Hindlimb muscle (tissue), 1 donor: ENCODE measurements around the gene ATP6V0C. TPM values are rescaled to one million over a fixed set of nuclear protein-coding genes. Genes with fewer than 3 reads are reported as not detected.

Experiments
- DNase-seq: peaks from one replicate; pipeline ENCODE4 v3.0.0-alpha.2; 2013
- polyA plus RNA-seq: library from polyadenylated mRNA; unstranded; fragments of 120-200 nt; gene quantifications from one replicate; pipeline ENCODE4 v1.2.1, GENCODE V29; 2013; ENCODE audit not compliant: insufficient read length

ATP6V0C gene
- 129 TPM for polyA plus RNA-seq

DNA sequence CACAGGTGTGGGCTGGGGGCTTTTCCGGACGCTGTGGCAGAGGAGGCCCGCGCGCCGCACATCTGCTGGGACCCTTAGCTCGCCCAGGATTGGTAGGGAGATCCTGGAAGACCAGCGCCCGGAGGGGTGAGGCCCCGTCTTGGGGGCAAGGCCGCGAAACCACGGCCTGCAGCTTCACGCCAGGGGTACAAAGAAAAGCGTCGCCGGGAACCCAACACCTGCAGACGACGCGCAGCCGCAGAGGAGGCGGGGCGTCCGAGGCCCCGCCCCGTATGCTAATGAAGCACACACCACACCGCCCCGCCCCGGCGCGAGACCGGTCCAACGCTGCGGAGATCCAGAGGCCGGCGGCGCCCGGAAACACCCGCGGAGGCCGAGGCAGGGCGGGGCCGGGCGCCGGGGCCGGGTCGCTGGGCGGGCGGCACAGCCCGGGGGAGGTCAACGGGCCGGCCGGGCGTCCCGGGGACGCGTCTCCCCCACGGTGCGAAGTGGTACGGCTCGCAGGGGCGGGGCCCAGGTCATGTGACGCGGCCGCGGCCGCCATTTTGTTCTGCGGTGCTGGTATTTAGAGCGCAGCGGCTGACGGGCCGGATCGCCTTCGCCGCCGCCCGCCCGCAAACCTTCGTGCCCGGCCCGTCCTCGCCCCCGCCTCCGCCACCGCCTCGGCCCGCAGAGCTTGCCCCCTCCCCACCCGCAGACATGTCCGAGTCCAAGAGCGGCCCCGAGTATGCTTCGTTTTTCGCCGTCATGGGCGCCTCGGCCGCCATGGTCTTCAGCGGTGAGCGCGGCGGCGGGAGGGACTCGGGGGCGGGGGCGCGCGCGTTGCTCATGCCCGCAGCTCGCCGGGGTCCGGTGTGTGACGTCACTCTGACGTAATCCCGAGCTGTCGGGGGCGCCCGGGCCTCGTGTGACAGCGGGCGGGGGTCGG, at the start of gene ATP6V0C:
ATP6V0C (plus strand) TSS at position 548 of the 928 bp plus-strand sequence; CDS start at position 700, 152 bp downstream.
- peak; percentile 92 for DNase-seq

DNA sequence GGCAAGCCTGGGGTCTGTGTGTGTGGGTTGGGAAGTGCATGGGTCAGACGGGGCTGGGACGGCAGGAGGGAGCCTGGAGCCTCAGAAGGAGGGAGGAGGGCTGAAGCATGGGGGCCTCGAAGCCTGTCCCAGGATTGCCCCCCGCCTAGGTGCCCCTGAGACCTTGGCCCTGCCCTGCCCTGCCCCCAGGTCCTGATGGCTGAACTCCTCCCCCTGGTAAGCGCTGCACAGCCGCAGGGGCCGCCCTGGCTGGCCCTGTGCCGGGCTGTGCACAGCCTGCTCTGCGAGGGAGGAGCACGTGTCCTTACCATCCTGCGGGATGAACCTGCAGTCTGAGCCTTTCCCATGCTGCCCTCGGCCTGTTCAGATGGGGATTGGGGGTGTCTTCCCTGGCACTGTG, 49.4 kb upstream of the ATP6V0C start:
- no peak for DNase-seq

DNA sequence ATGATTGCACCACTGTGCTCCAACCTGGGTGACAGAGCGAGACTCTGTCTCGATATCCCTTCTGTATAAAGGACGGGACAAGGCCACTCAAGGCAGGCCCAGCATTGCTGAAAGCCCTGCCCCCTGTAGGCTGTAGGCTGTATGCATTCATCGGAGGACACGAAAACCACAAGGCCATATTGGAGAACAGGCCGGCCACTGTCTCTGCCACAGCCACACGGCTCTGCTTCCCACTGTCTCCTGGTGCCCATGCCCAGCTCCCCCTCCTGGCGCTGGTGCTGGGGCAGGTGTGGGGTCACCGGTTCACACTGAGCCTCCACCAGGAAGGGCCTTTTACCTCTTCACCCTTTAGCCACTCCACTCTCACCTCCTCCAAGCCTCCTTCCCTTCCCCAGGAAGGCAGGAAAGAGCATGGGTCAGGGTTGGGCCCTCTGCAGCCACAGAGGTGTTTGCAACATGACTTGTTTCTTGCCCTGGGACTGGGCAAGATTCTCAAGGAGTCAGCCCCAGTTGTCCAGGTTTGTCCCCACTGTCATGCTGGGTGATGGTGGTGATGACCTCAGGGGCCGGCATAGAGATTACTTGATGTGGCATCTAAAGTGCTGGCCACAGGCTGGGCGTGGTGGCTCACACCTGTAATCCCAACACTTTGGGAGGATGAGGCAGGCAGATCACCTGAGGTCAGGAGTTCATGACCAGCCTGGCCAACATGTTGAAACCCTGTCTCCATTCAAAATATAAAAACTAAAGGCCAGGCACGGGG, 47.9 kb upstream of the ATP6V0C start:
- DNase-seq: no peak

DNA sequence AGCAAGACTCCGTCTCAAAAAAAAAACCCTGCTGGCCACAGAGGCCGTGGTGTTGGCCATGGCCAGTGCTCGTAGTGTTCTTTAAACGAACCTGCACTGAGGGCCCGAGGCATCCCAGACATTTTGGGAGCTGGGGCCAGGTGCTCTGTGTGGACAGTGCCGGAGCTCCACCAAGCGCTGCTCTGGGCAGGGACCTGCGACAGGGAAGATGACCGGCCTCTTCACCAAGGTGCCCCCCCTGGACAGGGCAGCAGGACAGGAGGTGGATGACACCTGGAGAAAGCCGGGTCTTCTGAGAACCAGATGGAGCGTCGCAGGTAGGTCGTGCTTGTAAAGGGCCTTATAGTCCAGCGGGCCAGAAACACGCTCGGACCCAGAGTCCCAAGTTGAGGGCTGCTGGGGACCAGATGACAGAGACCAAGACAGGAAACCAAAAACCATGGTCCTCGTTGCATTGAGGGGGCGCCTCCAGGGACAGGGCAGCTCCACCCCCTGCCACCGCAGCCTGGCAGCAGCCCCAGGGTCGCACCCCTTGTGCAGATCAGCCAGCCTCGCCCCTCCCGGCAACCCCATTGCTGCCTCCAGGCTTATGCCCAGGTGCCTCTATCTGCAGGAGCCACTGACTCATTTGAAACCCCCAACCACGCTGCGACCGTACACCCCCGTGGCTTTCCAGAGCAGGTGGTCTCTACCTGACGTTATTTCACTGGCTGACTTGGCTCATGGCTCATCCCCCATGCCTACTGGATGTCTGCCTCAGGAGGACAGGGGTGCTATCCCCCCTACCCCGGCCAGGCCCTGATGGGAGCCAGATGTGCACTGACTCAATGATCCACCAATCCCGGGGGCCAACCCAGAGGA, 46.9 kb upstream of the ATP6V0C start:
- DNase-seq: no peak

DNA sequence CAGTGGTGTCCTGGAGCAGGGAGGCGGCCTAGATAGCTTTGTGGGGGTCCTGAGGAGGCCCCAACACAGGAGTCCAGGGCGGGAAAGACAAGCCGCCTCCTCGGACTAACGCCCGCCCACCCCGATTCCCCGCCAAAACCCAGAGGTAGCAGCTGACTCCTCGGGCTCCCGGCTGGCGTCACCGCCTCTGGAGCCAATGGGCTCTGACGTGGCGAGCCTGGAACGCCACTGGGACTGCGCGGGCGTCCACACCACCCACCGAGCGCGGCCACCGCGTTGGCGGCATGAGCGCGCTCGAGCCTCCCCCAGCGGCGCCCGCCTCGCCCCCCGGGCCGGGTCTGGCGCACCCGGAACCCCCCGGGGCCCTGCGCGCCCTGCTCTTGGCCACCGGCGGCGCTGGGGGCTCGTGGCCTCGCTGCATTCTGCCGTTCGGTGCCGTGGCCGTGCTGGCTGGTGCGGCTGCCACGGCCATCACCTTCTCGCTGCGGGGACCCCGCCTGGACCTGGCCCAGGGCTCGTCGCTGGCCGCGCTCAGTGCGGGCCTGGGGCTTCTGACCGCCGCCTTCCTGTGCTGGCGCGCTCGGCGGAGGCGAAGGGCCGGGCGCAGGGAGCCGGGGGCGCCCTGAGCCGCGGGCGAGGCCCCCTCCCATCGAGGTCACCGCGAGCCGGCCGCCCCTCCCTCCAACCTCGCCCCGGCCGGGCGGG, 46.1 kb upstream of the ATP6V0C start:
- DNase-seq: peak; percentile 92

DNA sequence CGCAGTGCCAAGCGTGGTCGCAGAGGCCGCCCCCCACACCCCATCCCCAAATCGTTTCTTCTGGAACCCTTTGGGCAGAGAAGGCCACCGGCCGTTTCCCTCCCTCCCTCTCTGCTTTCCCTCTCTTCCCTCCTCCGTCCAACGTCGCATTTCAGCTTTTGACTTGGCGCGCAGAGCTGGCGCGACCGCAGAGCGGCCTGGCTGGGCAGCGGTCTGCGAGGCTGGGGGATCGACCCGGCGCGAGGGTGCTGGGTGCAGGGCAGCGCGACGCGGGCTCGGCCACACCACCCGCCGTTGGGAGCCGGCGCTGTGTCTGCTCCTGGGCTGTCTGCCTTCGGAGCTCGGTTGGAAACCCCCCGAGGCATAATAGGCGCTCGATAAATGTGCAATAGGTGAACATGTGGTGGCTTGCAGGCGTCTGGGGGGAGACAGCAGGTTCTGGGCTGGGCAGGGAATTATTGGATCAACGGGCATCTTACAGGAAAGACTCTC, 45.5 kb upstream of the ATP6V0C start:
- peak; percentile 52 for DNase-seq

DNA sequence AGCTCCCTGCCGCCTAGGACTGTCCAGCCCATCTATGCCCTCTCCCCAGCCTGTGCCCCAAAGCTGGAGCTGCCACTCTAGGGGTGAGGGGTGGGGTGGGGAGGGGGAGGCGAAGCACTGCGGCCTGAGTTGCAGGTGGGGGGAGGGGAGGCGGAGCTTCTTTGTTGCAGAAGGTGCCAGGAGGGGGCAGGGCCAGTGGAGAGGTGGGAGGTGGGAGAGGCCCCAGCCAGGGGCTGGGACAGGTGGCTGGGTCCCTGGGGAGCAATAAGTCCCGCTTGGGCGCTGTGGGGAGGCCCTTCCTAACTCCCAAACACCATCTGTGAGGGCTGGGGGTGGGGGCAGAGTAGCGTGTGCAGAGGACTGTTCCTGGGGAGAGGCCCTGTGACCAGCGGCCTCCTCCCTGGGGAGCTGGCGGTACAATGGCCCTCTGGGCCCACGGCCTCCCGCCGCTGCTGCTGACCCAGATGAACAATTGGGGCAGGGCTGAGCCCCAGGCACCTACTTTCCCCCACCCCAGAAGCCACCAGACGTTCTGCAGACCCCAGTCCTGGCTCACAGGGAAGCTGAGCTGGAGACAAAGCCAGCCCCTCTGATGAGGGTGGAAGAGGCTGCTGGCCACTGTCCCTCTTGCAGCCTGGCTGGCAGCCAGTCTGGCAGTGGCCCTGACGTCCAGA, 44.9 kb upstream of the ATP6V0C start:
- DNase-seq: no peak

DNA sequence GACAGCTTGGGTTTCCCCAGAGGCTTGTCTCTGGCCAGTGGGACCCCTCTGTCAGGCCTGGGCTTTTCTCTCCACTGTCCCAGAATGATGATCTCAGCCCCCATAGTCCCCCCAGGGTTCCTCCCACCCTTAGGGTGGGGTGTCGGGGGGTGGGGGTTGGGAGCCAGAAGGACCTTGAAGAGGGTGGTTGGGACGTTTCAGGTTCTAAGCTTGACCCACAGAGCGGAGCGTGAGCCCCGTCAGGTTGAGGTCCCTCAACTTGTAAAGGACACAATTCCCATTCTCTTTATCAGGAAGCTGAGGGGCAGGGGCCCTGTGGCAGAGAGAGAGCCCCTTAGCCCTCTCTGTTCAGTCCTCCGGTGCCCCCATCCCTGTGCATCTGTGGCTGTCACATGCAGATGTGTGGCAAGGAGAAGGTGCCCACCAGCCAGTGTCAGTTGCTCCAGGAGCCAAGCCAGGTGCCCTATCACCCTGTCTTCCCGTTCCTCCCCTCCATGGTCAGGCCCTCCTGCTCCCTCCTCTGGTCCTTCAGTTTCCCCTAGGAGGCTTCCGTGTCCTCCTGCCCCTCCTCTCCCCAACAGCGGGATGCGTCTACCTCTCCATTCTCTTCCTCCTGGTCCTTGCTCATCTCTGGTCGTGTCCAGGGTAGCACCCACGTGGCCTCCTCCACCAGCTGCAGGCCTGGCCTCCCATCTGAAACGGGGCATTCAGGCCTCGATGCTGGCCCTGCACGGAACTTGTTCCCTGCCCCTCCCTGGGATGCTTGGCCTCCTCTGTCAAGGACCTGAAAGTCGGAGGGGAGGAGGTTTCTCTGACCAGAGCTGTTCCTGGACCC, 44.1 kb upstream of the ATP6V0C start:
- DNase-seq: no peak

DNA sequence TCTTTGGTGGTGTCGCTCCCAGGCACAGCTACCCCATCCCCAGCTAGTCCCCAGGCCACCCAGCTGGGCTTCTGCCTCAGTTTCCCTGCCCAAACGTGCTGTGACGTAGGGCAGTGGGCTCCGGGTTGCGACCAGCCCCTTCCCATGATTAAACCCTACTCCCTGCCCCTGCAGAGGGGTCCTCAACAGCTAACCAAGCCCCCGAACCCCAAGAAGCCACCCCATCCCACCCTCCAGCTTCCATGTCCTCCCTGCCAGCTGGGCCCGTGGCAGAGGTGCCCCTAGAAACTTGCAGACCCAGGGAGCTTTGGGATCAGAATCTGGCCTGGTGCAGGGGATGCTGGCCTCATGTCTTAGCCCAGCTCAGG, 43.5 kb upstream of the ATP6V0C start:
- DNase-seq: no peak

DNA sequence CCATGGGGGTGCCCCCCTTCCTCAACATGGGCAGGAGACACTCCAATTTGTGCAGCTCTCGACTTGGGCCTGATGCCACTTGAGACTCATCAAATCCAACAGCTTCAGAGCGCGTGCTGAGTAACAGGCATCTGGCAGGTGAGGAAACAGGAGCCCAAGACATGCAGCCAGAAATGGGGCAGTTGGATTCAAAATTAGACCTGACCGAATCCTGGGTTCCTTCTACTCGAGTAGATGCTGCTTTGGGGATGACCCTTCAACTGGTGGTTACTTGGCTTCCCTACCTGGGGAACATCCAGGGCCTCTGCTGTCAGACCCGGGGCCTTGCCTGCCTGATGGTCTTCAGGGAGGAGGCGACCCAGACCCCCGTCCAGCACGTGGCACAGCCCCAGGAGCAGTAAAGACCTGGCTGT, 43.1 kb upstream of the ATP6V0C start:
- no peak for DNase-seq

DNA sequence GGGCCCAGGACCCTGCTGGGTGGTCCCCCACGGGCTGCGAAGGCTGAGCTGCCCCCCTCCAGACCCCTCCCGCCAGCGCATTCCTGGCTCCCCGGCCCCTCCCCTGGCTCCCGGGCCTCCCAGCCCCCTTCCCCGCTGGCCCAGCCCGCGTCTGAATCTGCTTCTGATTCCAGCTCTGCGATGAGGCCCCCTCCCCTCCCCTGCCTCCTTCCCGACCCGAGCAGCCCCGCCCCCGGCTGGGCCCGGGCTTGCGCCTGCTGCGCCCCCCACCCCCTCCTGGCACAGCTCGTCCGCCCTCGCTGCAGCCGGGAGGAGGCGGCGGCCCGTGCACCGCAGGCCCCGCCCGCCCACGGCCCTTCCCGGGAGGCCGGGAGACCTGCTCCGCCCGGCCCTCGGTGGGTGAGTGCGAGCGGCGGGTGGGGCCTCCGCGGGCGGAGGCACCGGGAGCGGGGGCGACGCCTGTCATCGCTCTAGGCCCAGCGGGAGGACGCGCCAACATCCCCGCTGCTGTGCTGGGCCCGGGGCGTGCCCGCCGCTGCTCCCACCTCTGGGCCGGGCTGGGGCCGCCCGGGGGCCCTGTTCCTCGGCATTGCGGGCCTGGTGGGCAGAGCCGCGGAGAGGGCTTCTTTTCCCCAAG, 42.6 kb upstream of the ATP6V0C start, which contains the start of gene NTN3:
NTN3 (plus strand) TSS at position 282 of the 637 bp plus-strand sequence. CDS start 405 bp downstream, outside the sequence.
- peak; percentile 67 for DNase-seq

DNA sequence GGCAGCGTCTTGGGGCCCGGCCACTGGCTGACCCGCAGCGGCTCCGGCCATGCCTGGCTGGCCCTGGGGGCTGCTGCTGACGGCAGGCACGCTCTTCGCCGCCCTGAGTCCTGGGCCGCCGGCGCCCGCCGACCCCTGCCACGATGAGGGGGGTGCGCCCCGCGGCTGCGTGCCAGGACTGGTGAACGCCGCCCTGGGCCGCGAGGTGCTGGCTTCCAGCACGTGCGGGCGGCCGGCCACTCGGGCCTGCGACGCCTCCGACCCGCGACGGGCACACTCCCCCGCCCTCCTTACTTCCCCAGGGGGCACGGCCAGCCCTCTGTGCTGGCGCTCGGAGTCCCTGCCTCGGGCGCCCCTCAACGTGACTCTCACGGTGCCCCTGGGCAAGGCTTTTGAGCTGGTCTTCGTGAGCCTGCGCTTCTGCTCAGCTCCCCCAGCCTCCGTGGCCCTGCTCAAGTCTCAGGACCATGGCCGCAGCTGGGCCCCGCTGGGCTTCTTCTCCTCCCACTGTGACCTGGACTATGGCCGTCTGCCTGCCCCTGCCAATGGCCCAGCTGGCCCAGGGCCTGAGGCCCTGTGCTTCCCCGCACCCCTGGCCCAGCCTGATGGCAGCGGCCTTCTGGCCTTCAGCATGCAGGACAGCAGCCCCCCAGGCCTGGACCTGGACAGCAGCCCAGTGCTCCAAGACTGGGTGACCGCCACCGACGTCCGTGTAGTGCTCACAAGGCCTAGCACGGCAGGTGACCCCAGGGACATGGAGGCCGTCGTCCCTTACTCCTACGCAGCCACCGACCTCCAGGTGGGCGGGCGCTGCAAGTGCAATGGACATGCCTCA, 41.9 kb upstream of the ATP6V0C start:
- no peak for DNase-seq

DNA sequence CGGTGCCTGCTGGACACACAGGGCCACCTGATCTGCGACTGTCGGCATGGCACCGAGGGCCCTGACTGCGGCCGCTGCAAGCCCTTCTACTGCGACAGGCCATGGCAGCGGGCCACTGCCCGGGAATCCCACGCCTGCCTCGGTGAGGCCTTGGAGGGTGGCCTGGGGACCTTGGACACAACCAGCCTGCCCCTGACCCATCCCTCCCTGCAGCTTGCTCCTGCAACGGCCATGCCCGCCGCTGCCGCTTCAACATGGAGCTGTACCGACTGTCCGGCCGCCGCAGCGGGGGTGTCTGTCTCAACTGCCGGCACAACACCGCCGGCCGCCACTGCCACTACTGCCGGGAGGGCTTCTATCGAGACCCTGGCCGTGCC, 41.3 kb upstream of the ATP6V0C start:
- DNase-seq: no peak

DNA sequence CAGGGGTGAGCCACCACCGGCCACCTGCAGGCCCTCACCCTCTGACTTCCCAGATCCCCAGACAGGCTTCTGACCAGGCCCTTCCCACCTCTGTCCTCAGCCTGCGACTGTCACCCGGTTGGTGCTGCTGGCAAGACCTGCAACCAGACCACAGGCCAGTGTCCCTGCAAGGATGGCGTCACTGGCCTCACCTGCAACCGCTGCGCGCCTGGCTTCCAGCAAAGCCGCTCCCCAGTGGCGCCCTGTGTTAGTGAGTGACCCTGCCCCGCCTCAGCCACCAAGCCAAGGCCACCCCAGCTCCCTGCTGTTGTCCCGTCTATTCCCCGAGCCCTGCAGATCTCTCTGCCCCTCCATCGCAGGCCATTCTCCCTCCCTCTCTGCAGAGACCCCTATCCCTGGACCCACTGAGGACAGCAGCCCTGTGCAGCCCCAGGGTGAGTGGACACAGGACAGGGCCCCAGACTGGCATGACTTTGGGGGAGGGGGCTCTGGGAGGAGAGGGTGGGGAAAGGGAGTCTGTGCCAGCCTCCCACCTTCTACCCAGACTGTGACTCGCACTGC, 40.8 kb upstream of the ATP6V0C start:
- no peak for DNase-seq

DNA sequence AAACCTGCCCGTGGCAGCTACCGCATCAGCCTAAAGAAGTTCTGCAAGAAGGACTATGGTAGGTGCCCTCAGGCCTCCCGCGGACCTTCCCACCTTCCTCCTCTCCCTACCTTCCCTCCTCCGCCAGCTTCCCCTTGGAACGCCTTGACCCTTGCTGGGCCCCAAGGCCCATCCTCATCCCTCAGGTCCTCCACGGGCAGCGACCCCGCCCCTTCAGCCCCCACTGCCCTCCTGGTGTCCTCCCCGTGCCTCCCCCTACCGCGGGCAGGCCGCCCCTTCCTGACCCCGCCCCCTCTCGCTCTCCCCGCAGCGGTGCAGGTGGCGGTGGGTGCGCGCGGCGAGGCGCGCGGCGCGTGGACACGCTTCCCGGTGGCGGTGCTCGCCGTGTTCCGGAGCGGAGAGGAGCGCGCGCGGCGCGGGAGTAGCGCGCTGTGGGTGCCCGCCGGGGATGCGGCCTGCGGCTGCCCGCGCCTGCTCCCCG, 40.3 kb upstream of the ATP6V0C start:
- no peak for DNase-seq

DNA sequence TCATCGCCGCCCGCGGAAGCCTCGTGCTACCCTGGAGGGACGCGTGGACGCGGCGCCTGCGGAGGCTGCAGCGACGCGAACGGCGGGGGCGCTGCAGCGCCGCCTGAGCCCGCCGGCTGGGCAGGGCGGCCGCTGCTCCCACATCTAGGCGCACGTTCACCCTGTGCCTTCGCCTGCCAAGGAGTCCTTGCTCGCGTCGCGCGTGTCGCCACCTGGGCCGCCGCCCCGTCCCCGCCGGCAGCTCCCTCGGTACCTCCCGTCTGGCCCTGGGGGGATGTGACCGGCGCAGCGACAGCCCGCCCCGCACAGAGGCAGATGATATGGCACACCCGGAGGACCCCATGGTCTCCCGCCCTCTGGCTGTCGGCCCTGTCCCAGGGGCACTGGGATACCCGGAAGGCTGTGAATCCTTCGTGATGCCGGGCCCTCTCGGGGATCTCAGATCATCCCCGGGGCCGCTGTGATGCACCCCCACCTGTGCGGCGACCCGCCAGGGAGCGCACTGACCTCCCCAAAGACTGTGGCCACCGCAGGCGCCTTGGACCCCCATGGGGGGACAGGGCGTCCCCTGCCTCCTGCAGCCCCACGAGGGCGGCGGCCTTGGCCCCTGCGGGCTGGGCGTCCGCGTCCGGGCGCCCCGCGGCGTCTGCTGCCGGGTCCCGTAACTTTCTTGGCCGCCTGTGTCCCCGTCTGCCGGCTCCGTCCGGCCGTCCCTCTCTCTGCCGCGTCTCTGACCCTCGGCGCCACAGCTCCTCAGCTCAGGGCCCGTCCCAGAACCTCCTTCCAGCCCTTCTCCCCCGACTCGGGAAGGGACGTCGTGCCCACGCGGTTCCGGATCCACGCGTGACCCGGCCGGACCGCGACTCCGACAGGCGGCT, 39.5 kb upstream of the ATP6V0C start:
- peak; percentile 51 for DNase-seq

DNA sequence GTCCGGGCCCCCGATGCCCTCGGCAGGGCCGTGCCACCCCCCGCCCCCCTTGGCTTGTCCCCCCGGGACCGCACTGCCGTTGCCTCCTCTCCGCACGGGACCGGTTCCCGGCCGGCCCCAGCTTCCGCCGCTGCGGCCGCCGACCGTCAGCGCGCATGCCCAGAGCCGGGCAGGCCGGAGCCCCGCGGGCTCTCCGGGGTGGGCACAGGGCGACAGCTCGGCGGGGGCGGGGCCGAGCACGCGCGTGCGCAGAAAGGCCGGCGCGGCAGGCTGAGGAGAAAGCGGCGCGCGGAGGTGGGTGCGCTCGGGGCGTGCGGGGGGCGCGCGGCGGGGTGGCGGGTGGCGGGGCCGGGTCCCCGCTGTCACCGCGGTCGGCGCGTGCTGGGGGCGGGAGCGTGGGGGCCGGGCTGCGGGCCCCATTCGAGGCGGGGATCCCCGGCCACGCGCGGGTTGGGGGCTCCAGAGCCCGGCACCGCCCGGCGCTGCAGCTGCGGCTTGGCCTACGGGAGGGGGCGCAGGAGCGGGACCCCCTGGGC, 38.8 kb upstream of the ATP6V0C start, which contains the start of gene TBC1D24:
TBC1D24 (plus strand) TSS at position 251 of the 536 bp plus-strand sequence. CDS start 21,022 bp downstream, outside the sequence.
- DNase-seq: peak; percentile 92
